Skeletal muscle tissue (tissue), 4 donors: ENCODE results near the gene PIK3IP1. TPM values are rescaled to one million over a fixed set of nuclear protein-coding genes. Genes with fewer than 3 reads are reported as not detected.
"Not testable (repeated sequence)": the region's sequence is repeated elsewhere in the genome, so short reads cannot be mapped to it uniquely, and the experiment has no call there.

Experiments
- H3K27ac ChIP-seq: one replicate; pipeline ENCODE4 v1.7.0; 2013; ENCODE audit warnings: mild to moderate bottlenecking, low read depth, low read length, inconsistent platforms
- H3K27me3 ChIP-seq, 3 donors: one replicate each; pipeline ENCODE4 v1.7.0; 2013; ENCODE audit warnings: low read length in 3 of 3; ENCODE audit not compliant: control insufficient read depth in 3 of 3, insufficient read depth in 3 of 3
- H3K36me3 ChIP-seq, 3 donors: one replicate each; pipeline ENCODE4 v1.7.0; 2013; ENCODE audit warnings: low read length in 3 of 3; ENCODE audit not compliant: control insufficient read depth in 3 of 3, insufficient read depth in 3 of 3
- H3K4me1 ChIP-seq, 3 donors: one replicate each; pipeline ENCODE4 v1.7.0; 2013; ENCODE audit warnings: low read length in 3 of 3, mild to moderate bottlenecking in 3 of 3; ENCODE audit not compliant: control insufficient read depth in 3 of 3, insufficient read depth in 3 of 3
- H3K4me3 ChIP-seq, 3 donors: one replicate each; pipeline ENCODE4 v1.7.0; 2013; ENCODE audit warnings: low read length in 3 of 3
- H3K9ac ChIP-seq, 3 donors: one replicate each; pipeline ENCODE4 v1.7.0; 2013; ENCODE audit warnings: low read length in 3 of 3, mild to moderate bottlenecking in 3 of 3, moderate library complexity in 2 of 3, low read depth in 1 of 3
- H3K9me3 ChIP-seq, 3 donors: one replicate each; pipeline ENCODE4 v1.7.0; 2013; ENCODE audit warnings: low read length in 3 of 3; ENCODE audit not compliant: control insufficient read depth in 3 of 3
- total RNA-seq: library from RNA; depleted of rRNA; stranded (reverse); fragments of >200 nt; gene quantifications from one replicate; pipeline ENCODE4 v1.2.3, GENCODE V29; 2014
- donor health status: Osteomylitis.

Gene PIK3IP1
- total RNA-seq, 1 donor from 2014 or later: 6.3 TPM

- H3K36me3 ChIP-seq: peaks cover 0 to under 1% (median 0%) of the 10 kb centered on the region in 3 donors
- H3K4me1 ChIP-seq: peaks cover 33 to 40% (median 38%) of the 10 kb centered on the region in 3 donors
- peak overlapping the region in 2 of 3 donors; percentile 33 to 45 for H3K9ac ChIP-seq
- no peaks in the 10 kb centered on the region for H3K9me3 ChIP-seq
- H3K27ac ChIP-seq: peak overlapping the region; percentile 31
- no peak overlapping the region for H3K4me3 ChIP-seq
- H3K27me3 ChIP-seq: no peaks in the 10 kb centered on the region
These were observed 48.0 kb downstream of the PIK3IP1 start for GRCh38 chr22:31244046-31244942.

- peaks cover 0 to 2% (median 0%) of the 10 kb centered on the region in 3 donors for H3K36me3 ChIP-seq
- peaks cover 25 to 32% (median 30%) of the 10 kb centered on the region in 3 donors for H3K4me1 ChIP-seq
- no peak overlapping the region for H3K9ac ChIP-seq
- no peak overlapping the region for H3K4me3 ChIP-seq
- no peaks in the 10 kb centered on the region for H3K9me3 ChIP-seq
- peak overlapping the region; percentile 31 for H3K27ac ChIP-seq
- H3K27me3 ChIP-seq: no peaks in the 10 kb centered on the region
These were observed 48.8 kb downstream of the PIK3IP1 start for GRCh38 chr22:31243339-31244045.

GRCh38 chr22:31241936-31242335 is 50.4 kb downstream of the PIK3IP1 start:
- peaks cover 18 to 22% (median 21%) of the 10 kb centered on the region in 3 donors for H3K4me1 ChIP-seq
- H3K9ac ChIP-seq: no peak overlapping the region
- H3K27ac ChIP-seq: no peak overlapping the region
- H3K36me3 ChIP-seq: peaks cover 0 to 2% (median 0%) of the 10 kb centered on the region in 3 donors
- H3K9me3 ChIP-seq: no peaks in the 10 kb centered on the region
- no peak overlapping the region for H3K4me3 ChIP-seq
- H3K27me3 ChIP-seq: no peaks in the 10 kb centered on the region

GRCh38 chr22:31241200-31241599 is 51.1 kb downstream of the PIK3IP1 start:
- Histone ChIP-seq H3K4me1 (peaks cover 18 to 22% (median 21%) of the 10 kb centered on the region in 3 donors), H3K27me3 (no peaks in the 10 kb centered on the region), H3K36me3 (peaks cover 0 to 2% (median 0%) of the 10 kb centered on the region in 3 donors), H3K4me3 (no peak overlapping the region), H3K27ac (no peak overlapping the region), H3K9ac (no peak overlapping the region), H3K9me3 (no peaks in the 10 kb centered on the region)

- Histone ChIP-seq H3K4me1 (peaks cover 17 to 21% (median 19%) of the 10 kb centered on the region in 3 donors), H3K27me3 (no peaks in the 10 kb centered on the region)
These were observed 52.4 kb downstream of the PIK3IP1 start for GRCh38 chr22:31239771-31240370.

GRCh38 chr22:31238057-31238456 is 54.2 kb downstream of the PIK3IP1 start:
- Histone ChIP-seq H3K9me3 (no peaks in the 10 kb centered on the region), H3K9ac (no peak overlapping the region), H3K27me3 (no peaks in the 10 kb centered on the region), H3K27ac (no peak overlapping the region), H3K4me1 (peaks cover under 1 to 7% (median 1%) of the 10 kb centered on the region in 3 donors), H3K4me3 (no peak overlapping the region), H3K36me3 (peaks cover 0 to 2% (median 0%) of the 10 kb centered on the region in 3 donors)

More at GRCh38 chr22:31239771-31240370, 52.4 kb downstream of the PIK3IP1 start:
- Histone ChIP-seq H3K9ac (no peak overlapping the region), H3K4me3 (no peak overlapping the region), H3K36me3 (peaks cover 0 to 2% (median 0%) of the 10 kb centered on the region in 3 donors), H3K27ac (no peak overlapping the region), H3K9me3 (no peaks in the 10 kb centered on the region)

GRCh38 chr22:31236044-31236443 is 56.2 kb downstream of the PIK3IP1 start:
- H3K4me1 ChIP-seq: peaks cover 5 to 18% (median 5%) of the 10 kb centered on the region in 3 donors
- not testable (repeated sequence) for H3K36me3 ChIP-seq, H3K9ac ChIP-seq, H3K27me3 ChIP-seq, H3K27ac ChIP-seq, H3K9me3 ChIP-seq, H3K4me3 ChIP-seq

GRCh38 chr22:31235081-31235480 is 57.2 kb downstream of the PIK3IP1 start:
- peaks cover 14 to 27% (median 15%) of the 10 kb centered on the region in 3 donors for H3K4me1 ChIP-seq
- no peak overlapping the region for H3K9ac ChIP-seq
- no peak overlapping the region for H3K4me3 ChIP-seq
- H3K9me3 ChIP-seq: no peaks in the 10 kb centered on the region
- no peak overlapping the region for H3K27ac ChIP-seq
- no peaks in the 10 kb centered on the region for H3K27me3 ChIP-seq
- H3K36me3 ChIP-seq: peaks cover 0 to 2% (median 0%) of the 10 kb centered on the region in 3 donors

- no peaks in the 10 kb centered on the region for H3K36me3 ChIP-seq
- no peaks in the 10 kb centered on the region for H3K27me3 ChIP-seq
- H3K4me3 ChIP-seq: no peak overlapping the region
- H3K9me3 ChIP-seq: no peaks in the 10 kb centered on the region
- H3K27ac ChIP-seq: no peak overlapping the region
- H3K9ac ChIP-seq: no peak overlapping the region
- peaks cover 21 to 41% (median 25%) of the 10 kb centered on the region in 3 donors for H3K4me1 ChIP-seq
These were observed 59.3 kb downstream of the PIK3IP1 start for GRCh38 chr22:31233001-31233400.
